SHP77 treated with DMSO at 0.1 percent for 48 hours (cell line): ENCODE measurements around the gene SMARCC2.
A peak's percentile ranks its signal among the peaks of the same experiment; 100 is the strongest.
"Not testable (repeated sequence)": the region's sequence is repeated elsewhere in the genome, so short reads cannot be mapped to it uniquely, and the experiment has no call there.

Experiments
- DNase-seq: peaks from one replicate; lab custom pipeline; 2025; lab: John Stamatoyannopoulos, UW

SMARCC2 gene

GRCh38 chr12:56163533-56164344, 25.5 kb downstream of the SMARCC2 start:
- no peak for DNase-seq

DNA sequence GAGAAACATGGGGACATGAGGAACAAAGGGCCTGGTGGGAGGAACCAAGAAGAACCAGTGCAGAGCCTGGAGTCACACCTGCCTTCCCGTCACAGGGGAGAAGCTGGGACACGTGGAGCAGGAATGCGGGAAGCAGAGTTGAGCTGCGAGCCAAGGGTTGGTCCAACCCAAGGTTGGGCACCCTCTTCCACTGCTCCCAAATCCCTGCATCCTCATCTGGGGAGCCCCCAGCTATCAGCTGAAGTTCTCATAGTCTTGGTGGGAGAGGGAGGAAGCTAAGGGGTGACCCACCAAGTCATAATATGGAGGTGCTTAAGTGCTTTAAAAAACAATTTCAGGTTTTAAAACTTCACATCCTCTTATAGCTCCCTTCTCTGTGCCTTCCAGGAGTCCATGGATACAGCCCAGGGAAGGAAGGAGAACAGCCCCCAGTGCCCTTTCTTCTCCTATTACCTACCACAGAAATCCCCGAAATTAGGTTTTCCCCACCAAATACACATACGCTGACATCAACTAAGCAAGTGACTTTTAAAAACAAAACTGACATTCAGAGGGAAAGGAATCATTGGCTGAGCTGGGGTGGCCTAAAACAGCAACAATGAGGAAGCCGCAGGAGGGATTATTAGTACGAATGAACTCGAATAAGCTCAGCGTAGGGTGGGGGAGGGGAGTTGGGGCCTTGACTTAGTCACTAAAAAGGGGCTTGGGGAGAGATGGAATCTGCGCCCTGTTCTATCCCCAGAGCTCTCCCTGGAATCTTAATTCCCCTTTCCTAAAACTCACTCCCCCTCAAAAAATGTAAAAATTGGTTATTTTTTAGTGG, 26.6 kb downstream of the SMARCC2 start:
- no peak for DNase-seq

DNA sequence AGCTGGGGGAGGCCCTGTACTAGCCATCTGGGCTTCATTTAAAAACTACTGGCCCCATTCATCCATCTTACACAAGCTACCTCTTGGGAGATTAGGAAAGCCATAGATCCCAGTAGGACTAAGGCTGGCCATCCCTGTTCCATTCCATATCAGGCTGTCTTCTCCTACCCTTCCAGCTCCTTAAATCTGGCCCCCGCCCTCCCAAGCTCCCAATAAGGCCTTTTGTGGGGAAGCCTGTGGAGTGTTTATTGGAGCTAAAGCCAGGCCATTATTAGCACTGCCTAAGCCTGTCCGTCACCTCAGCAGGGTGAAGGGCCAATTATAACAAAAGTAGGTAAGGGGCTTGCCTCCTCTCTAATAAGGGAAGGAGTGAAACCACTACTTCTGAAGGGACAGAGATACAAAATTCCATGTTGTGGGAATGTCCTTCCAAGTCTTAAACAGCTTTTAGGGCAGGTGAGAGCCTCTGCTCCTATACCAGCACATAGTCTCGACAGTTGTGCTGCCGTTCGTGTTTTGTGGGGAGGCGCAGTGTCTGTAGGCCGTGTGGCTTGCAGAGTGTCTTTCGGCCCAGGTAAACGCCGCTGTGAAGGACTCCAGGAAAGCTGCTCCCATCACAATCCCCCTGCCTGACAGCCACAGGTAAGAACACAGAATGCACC, 27.5 kb downstream of the SMARCC2 start:
- DNase-seq: no peak

DNA sequence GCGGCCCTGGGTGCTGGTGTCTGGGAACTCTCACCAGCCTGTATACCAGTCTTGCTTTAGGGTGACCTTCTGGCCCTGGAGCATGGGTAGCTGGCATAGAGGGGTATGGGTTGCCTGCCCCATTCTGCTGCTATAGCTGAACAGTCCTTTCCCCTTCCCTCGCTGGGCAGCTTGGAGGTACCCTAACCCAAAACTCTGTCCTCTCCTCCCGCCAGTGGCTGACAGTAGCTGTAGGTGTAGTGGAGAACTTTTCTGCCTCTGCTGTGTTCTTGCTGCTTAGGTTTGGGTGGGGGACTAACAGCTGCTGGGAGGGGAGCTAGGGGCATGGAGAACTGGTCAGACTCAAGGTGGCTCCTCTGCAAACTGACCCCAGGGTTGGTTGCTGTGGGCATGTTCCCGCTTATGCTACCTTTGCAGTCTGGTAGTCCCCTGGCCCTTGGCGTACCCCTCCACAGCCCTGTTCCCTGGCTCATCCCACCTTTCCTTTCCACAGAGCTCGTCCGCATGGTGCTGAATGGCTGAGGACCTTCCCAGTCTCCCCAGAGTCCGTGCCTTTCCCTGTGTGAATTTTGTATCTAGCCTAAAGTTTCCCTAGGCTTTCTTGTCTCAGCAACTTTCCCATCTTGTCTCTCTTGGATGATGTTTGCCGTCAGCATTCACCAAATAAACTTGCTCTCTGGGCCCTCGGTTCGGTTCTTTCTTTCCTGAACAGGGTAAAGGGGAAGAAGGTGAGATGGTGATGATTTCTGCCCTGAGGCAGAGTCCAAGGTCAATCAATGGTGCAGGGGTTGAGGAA, 28.2 kb downstream of the SMARCC2 start:
- no peak for DNase-seq

DNA sequence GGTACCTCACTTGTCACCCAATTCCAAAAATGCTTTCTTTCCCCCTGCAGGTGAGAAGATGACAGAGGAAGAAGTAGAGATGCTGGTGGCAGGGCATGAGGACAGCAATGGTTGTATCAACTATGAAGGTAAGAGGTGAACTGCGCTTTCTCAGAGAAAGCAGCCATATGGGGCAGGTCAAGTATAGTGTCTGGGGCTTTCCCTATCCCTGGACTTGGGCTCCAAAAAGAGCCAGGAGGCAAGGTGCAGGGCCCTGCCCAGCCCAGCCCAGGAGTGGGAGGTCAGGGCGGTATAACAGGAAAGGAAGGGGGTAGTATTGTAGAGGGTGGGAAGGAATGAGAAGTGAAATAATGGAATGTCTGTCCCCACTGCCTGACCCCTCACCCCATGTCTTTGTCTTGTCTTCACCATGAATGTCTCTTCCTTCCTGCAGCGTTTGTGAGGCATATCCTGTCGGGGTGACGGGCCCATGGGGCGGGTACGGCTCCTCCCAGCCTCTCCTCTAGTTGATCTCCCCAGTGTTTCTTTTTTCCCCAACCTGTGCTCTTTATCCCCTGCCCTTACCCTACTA, 29.0 kb downstream of the SMARCC2 start:
- DNase-seq: no peak

DNA sequence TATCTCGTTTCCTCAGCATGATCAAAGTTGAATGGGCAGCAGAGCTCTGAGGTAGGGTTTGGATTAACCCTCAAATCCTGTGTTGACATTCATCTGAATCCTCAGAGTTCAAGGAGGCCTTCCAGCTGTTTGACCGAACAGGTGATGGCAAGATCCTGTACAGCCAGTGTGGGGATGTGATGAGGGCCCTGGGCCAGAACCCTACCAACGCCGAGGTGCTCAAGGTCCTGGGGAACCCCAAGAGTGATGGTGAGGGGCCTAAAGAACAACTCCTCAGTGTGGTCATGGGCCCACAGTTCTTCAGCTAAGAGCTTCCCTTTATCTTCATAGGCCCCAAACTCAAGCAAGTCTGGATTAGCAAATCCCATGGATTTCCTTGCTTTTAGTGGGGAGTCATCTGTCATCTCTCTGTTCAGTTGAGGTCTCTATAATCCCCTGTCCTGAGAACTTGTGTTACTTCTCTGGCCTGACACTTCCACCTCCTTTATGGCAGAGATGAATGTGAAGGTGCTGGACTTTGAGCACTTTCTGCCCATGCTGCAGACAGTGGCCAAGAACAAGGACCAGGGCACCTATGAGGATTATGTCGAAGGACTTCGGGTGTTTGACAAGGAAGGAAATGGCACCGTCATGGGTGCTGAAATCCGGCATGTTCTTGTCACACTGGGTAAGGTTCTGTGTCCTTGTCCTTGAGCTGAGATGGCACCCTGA, 29.6 kb downstream of the SMARCC2 start:
- DNase-seq: no peak

DNA sequence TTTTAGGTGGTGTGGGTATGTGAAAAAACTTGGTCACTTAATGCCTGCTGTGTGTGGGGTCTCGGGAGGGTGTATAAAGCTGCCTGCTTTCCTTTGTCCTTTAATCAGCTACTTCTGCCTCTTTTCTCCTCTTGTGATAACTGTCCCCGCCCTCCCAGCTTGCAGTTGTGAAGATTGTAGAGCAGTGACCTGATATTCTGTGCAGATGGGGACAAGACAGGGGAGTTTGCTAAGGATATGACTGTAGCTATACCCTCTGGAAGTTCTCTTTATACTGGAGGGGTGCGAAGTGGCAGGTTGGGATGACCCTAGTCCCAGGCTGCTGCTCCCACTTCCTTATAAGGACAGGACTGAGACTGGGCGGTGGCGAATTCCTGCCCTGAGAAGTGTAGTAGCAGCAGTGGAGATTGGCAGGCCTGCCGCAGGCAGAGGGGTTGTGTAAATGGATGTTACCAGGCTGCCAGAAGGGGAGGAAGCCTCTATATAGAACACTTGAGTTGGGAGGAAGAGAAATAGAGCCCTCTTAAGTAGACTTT, 30.3 kb downstream of the SMARCC2 start:
- DNase-seq: no peak

DNA sequence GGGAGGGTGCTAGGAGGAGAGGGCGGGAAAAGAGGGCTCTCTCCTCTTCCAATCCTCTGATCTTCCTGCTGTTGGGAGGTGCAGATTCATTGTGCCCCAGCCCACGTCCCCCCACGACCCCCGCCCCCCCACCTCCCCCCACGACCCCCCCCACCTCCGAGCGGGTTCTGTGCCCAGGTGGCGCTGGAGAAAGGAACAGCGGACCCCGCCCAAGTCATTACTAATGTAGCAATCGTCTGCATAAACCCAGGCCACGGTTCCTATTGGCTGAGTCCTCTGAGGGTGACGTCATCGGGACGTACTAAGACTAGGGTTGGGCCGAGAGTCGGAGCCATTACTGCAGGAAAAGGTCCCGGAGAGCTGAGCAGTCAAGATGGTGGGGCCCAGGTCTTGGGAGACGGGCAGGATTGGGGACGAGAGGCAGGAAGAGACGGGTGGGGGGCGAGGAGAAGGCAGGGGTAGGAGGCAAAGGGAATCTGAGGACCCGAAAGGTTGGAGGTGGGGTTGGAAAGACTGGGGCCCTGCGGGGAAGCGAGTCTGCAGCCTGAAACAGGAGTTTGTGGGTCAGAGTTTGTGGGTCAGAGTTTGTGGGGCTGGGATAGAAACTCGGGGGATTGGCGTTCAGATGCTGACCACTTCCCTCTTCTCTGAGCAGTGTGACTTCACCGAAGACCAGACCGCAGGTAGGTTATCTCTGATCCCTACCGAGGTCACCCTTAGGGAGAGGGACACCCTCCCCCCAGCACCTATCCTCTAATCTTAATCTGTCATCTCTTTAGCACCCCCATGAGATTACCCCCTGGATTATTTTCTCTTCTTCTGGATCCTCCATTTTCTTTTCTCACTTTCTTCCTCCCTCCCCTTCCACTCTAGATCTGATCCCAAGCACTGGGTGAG, 31.0 kb downstream of the SMARCC2 start, which contains the start of gene MYL6:
Gene MYL6 (plus strand): TSS at position 331 of the 897 bp plus-strand sequence. CDS start 43 bp downstream, at position 374.
- peak; percentile 90 for DNase-seq

GRCh38 chr12:56157201-56158028, 31.9 kb downstream of the SMARCC2 start:
- DNase-seq: peak; percentile 44

- DNase-seq: not testable (repeated sequence)
Measured at GRCh38 chr12:56156464-56157200, 32.7 kb downstream of the SMARCC2 start.

- DNase-seq: no peak
Measured at GRCh38 chr12:56155256-56155845, 33.9 kb downstream of the SMARCC2 start.

GRCh38 chr12:56154818-56155217, 34.5 kb downstream of the SMARCC2 start:
- DNase-seq: no peak

DNA sequence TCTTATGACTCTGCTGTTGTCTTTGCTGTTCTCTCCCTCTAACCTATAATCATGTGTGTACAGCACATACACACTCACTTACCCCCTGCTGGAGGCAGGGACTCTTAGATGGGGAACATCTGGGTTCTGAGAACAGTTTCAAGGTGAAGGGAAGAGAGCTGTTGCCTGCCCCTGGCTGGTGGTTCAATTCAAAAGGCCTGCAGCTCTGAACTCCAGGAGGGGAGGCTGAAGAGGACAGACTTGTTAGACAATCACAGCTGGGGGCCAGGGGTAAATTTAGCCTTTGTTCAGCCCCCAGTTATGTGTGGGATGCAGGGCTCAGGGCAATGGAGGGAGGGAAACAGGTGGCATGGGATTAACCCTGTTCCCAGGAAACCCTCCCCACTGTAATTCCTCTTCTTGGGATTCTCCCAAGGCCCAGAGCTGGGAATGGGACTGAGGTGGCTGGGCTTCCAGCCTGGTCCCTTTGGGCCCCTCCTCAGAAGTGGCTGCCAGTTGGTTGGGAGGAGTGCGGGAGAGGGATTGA, 35.0 kb downstream of the SMARCC2 start:
- DNase-seq: no peak

GRCh38 chr12:56153678-56154065, 35.6 kb downstream of the SMARCC2 start:
- DNase-seq: no peak

DNA sequence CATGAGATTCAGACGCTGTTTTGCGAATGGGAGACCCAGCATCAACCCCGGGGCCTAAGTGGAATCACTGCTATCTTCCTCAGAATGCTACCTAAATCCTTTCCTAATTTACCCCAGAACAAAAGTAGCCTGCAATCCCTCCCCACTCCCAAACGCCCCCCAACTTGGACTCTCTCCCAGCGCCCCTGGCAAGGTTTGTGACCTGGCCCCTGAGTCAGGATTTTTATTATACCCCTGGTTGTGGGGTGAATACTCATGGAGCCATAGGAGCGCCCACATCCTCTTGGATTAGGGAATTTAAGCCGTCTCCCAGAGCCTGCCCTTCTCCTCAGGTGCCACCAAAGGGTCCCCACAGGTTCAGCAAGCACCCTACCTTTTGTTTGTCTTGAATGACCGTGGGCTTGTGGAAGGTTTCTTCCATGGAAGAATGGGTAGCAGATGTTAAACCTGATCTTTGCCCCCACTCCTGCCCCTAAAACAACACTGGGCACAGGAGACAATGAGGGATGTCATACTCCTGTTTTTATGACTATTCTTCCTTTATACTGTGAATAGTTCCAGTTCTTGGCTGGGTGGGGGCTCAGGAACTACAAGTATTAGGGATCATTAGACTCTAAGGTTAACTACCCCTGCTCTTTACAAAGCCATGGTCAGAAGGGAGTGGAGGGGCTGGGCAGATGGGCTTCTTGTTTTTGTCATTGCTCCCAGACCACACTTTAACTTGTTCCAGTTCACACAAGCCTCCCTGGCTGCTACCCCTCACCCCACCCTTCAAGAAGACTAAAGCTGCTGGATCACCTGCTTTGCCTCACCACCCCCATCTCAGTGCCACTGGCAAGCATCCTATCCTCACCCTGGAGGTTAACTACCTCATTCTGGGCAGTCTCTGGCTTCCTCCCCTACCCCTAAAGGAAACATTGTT, 36.3 kb downstream of the SMARCC2 start:
- no peak for DNase-seq
